ENCODE data around the gene MKRN2. TPM values are rescaled to one million over a fixed set of nuclear protein-coding genes. Genes with fewer than 3 reads are reported as not detected.
A peak's percentile ranks its signal among the peaks of the same experiment; 100 is the strongest.
"Not testable (repeated sequence)": the region's sequence is repeated elsewhere in the genome, so short reads cannot be mapped to it uniquely, and the experiment has no call there.

MKRN2 gene
- total and polyA plus RNA-seq, 3 donors from 2014 or later: 82.6 to 117 (median 93.6) TPM

DNA sequence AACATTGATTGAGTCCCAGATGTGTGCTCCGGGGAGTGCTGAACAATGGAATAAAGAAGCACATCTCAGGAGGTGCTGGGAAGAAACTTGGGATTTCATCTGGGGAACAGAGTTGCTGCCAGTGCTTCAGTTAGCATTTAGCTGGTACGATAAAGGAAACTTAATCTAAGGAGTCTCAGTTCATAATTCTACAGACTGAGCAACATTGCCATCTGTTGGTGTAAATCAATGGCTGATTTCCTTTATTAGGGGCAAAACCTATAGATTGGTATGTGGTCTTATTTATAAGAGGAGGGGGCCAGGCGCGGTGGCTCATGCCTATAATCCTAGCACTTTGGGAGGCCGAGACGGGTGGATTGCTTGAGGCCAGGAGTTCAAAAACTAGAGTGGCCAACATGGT lies 20.5 kb upstream of the MKRN2 start:
- no peaks in the 10 kb centered on the region for H3K36me3 ChIP-seq (ENCODE audit: low read depth, missing control alignments)
- TF ChIP-seq, protein P1, sequence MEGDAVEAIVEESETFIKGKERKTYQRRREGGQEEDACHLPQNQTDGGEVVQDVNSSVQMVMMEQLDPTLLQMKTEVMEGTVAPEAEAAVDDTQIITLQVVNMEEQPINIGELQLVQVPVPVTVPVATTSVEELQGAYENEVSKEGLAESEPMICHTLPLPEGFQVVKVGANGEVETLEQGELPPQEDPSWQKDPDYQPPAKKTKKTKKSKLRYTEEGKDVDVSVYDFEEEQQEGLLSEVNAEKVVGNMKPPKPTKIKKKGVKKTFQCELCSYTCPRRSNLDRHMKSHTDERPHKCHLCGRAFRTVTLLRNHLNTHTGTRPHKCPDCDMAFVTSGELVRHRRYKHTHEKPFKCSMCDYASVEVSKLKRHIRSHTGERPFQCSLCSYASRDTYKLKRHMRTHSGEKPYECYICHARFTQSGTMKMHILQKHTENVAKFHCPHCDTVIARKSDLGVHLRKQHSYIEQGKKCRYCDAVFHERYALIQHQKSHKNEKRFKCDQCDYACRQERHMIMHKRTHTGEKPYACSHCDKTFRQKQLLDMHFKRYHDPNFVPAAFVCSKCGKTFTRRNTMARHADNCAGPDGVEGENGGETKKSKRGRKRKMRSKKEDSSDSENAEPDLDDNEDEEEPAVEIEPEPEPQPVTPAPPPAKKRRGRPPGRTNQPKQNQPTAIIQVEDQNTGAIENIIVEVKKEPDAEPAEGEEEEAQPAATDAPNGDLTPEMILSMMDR (IDR thresholded peaks at IDR 0.05): no peak
- TF ChIP-seq POLR2A (IDR thresholded peaks at IDR 0.05): no peak
- DNase-seq: no peak
- WGBS, 2 donors: 86 to 89% methylated on average over 6 of the region's 6 CpGs
- no peak overlapping the region for H3K27ac ChIP-seq
- H3K27me3 ChIP-seq: no peaks in the 10 kb centered on the region
- no peak overlapping the region for H3K4me3 ChIP-seq
- H3K9me3 ChIP-seq: no peaks in the 10 kb centered on the region
- intact Hi-C loops (cut with DNase I; ENCODE audit: low total_unique reads): no loop called here
- no peaks in the 10 kb centered on the region for H3K4me1 ChIP-seq

GRCh38 chr3:12541625-12542024 lies 15.3 kb upstream of the MKRN2 start:
- Histone ChIP-seq H3K27me3 (no peaks in the 10 kb centered on the region), H3K27ac (no peak overlapping the region), H3K4me3 (no peak overlapping the region), H3K4me1 (no peaks in the 10 kb centered on the region), H3K9me3 (no peaks in the 10 kb centered on the region), H3K36me3 (ENCODE audit: low read depth, missing control alignments) (no peaks in the 10 kb centered on the region)
- intact Hi-C loops (cut with DNase I; ENCODE audit: low total_unique reads): no loop called here
- TF ChIP-seq, protein P1 (IDR thresholded peaks at IDR 0.05): peak in 1 of 3 experiments; percentile 2
- no peak for TF ChIP-seq POLR2A (IDR thresholded peaks at IDR 0.05)
- 74 to 76% methylated on average over 6 to 8 of the region's 8 CpGs for WGBS, 2 donors
- peak; percentile 44 for DNase-seq

GRCh38 chr3:12543497-12543896 lies 13.4 kb upstream of the MKRN2 start:
- H3K36me3 ChIP-seq (ENCODE audit: low read depth, missing control alignments); intact Hi-C loops (cut with DNase I; ENCODE audit: low total_unique reads); H3K4me1 ChIP-seq; H3K4me3 ChIP-seq; H3K27me3 ChIP-seq; DNase-seq; H3K9me3 ChIP-seq; H3K27ac ChIP-seq: not testable (repeated sequence)
- 88 to 90% methylated on average over 12 of the region's 12 CpGs for WGBS, 2 donors

DNA sequence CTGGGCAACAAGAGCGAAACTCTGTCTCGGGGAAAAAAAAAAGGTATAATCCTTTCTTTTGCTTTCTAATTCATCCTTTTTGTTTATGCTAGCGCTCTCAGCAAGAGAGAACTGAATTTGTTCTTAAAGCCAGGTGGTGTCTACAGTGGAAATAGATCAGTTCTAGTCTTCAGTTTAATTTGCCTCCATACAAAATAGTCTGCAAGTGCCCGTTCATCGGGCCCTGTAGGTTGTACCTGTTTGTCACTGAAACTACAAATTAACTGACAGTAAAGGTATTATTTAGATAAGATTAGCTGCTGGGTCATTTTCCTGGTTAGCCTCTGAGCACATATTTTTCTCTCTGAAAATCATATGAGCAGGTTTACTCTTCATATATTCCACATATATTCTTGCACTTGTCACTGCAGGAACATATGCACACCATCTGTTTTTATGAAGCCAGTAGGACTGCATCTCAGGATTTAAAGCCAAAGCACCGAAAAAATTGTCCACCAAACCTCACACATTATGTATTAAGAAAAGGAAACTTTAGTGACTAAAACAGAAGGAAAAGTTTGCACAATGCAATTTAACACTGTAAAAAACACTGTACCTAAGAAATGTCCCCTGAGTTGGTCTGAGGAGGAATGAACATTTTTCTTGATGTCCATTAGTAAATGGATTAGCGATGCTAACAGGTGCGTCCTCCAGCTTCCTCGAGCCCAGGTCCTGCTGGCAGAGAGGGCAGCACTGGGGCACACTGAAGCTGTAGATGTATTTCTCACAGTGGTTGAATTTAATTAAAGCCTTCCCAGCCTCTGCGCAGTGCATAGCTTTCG lies 12.0 kb upstream of the MKRN2 start:
- Histone ChIP-seq H3K27me3 (no peaks in the 10 kb centered on the region), H3K27ac (no peak overlapping the region), H3K4me1 (no peaks in the 10 kb centered on the region), H3K9me3 (no peaks in the 10 kb centered on the region), H3K4me3 (no peak overlapping the region), H3K36me3 (ENCODE audit: low read depth, missing control alignments) (no peaks in the 10 kb centered on the region)
- no peak for DNase-seq
- intact Hi-C loops (cut with DNase I; ENCODE audit: low total_unique reads): no loop called here
- 67 to 73% methylated on average over 11 of the region's 11 CpGs for WGBS, 2 donors
- TF ChIP-seq, protein P1 (IDR thresholded peaks at IDR 0.05): no peak
- TF ChIP-seq POLR2A (IDR thresholded peaks at IDR 0.05): no peak

- no peak within 1 kb of the TSS for H3K4me3 ChIP-seq
- H3K27ac ChIP-seq: no peak within 1 kb of the TSS
- H3K27me3 ChIP-seq: no peaks in the 10 kb centered on the region
- H3K4me1 ChIP-seq: no peaks in the 10 kb centered on the region
- 49 to 73% methylated on average over 4 of the region's 4 CpGs for WGBS, 2 donors
- intact Hi-C loops (cut with DNase I; ENCODE audit: low total_unique reads): no loop called here
- H3K9me3 ChIP-seq: no peaks in the 10 kb centered on the region
- TF ChIP-seq, protein P1 (IDR thresholded peaks at IDR 0.05): no peak
- no peak for TF ChIP-seq POLR2A (IDR thresholded peaks at IDR 0.05)
- H3K36me3 ChIP-seq (ENCODE audit: low read depth, missing control alignments): no peaks in the 10 kb centered on the region
- no peak for DNase-seq
Measured at GRCh38 chr3:12545473-12545791, 11.5 kb upstream of the MKRN2 start, which contains the start of gene MKRN2OS. MKRN2OS (minus strand) TSS chr3:12545499; CDS start chr3:12545464, 35 bp downstream.

All from testis (tissue), 3 donors.